IMR-90 (cell line): ENCODE results near the gene SHE. TPM values are rescaled to one million over a fixed set of nuclear protein-coding genes. Genes with fewer than 3 reads are reported as not detected.

Experiments used
- ATAC-seq: fragments of 200-7000 bp; cut with Tn5 transposase; 2 replicates; pipeline ENCODE4 v1.9.1; 2020; ENCODE audit warnings: low read depth, mild to moderate bottlenecking, moderate library complexity
- BruUV-seq: library from RNA; stranded (reverse); fragments of 400-500 nt; replicated peaks from 2 replicates; lab custom pipeline; 2021; lab: Mats Ljungman, UMichigan
- CTCF ChIA-PET: fragments of 300-600 bp; formaldehyde crosslinking; extraction: SDS; loops from one replicate; lab custom pipeline; 2021; ENCODE audit warnings: antibody characterized with exemption; lab: Yijun Ruan, JAX
- POLR2A ChIA-PET: fragments of 300-600 bp; sonication (Branson Sonifier 250); formaldehyde crosslinking; loops from one replicate; lab custom pipeline; 2022; ENCODE audit warnings: antibody characterized with exemption; ENCODE audit not compliant: unreplicated experiment; lab: Charles Lee
- DNase-seq: peaks from one replicate; pipeline ENCODE4 v3.0.0; 2013
- H2AFZ ChIP-seq: replicated peaks from 2 replicates; pipeline ENCODE3; 2013; ENCODE audit warnings: low read length, mild to moderate bottlenecking; ENCODE audit not compliant: poor library complexity
- H2AK5ac ChIP-seq: 2 replicates; pipeline ENCODE4 v1.6.1; 2013; ENCODE audit warnings: low read depth, low read length, inconsistent platforms
- H2AK9ac ChIP-seq: replicated peaks from 2 replicates; pipeline ENCODE3; 2013; ENCODE audit warnings: mild to moderate bottlenecking, low read depth, low read length, moderate library complexity; ENCODE audit not compliant: poor library complexity
- H2BK120ac ChIP-seq: 2 replicates; pipeline ENCODE4 v1.6.1; 2013; ENCODE audit warnings: low read depth, low read length, inconsistent platforms
- H2BK15ac ChIP-seq: 3 replicates; pipeline ENCODE4 v1.6.1; 2013; ENCODE audit warnings: low read depth, low read length, inconsistent platforms
- H2BK20ac ChIP-seq: 2 replicates; pipeline ENCODE4 v1.6.1; 2013; ENCODE audit warnings: low read depth, mild to moderate bottlenecking, inconsistent platforms, low read length, moderate library complexity
- H2BK5ac ChIP-seq: 2 replicates; pipeline ENCODE4 v1.6.1; 2013; ENCODE audit warnings: mild to moderate bottlenecking, low read depth, low read length, inconsistent platforms; ENCODE audit not compliant: poor library complexity, severe bottlenecking
- H3K14ac ChIP-seq: replicated peaks from 2 replicates; pipeline ENCODE4 v1.6.1; 2013; ENCODE audit warnings: low read depth, low read length, inconsistent platforms
- H3K18ac ChIP-seq: 2 replicates; pipeline ENCODE4 v1.6.1; 2013; ENCODE audit warnings: low read depth, low read length, control low read depth
- H3K23ac ChIP-seq: 2 replicates; pipeline ENCODE4 v1.6.1; 2013; ENCODE audit warnings: low read depth, low read length, inconsistent platforms
- H3K27ac ChIP-seq: 2 replicates; pipeline ENCODE4 v1.5.1; 2013; ENCODE audit warnings: mild to moderate bottlenecking, control low read depth, low read length; ENCODE audit not compliant: insufficient read depth
- H3K27me3 ChIP-seq: 2 replicates; pipeline ENCODE4 v1.6.1; 2013; ENCODE audit warnings: low read length; ENCODE audit not compliant: control insufficient read depth, insufficient read depth
- H3K36me3 ChIP-seq: 2 replicates; pipeline ENCODE4 v1.6.1; 2013; ENCODE audit warnings: low read length, mixed read lengths; ENCODE audit not compliant: control insufficient read depth, insufficient read depth
- H3K4ac ChIP-seq: 2 replicates; pipeline ENCODE4 v1.6.1; 2013; ENCODE audit warnings: low read depth, low read length, inconsistent platforms
- H3K4me1 ChIP-seq: 2 replicates; pipeline ENCODE4 v1.6.1; 2013; ENCODE audit warnings: low read length, mixed read lengths; ENCODE audit not compliant: control insufficient read depth, insufficient read depth
- H3K4me2 ChIP-seq: 2 replicates; pipeline ENCODE4 v1.6.1; 2013; ENCODE audit warnings: low read depth, mild to moderate bottlenecking, control low read depth, low read length, moderate library complexity
- H3K4me3 ChIP-seq: 2 replicates; pipeline ENCODE4 v1.5.1; 2013; ENCODE audit warnings: low read depth, mild to moderate bottlenecking, control low read depth, low read length, moderate library complexity; ENCODE audit not compliant: insufficient read depth
- H3K56ac ChIP-seq: 2 replicates; pipeline ENCODE4 v1.6.1; 2013; ENCODE audit warnings: low read length, inconsistent platforms; ENCODE audit not compliant: insufficient read depth; ENCODE audit errors: extremely low read depth
- H3K79me1 ChIP-seq, 2 experiments: 2 replicates each; pipeline ENCODE4 v1.6.1; 2013; ENCODE audit warnings: low read length in 2 of 2, inconsistent platforms in 1 of 2, low read depth in 1 of 2
- H3K9ac ChIP-seq: 2 replicates; pipeline ENCODE4 v1.6.1; 2013; ENCODE audit warnings: low read depth, low read length, control low read depth
- H3K9me1 ChIP-seq: 2 replicates; pipeline ENCODE4 v1.6.1; 2013; ENCODE audit warnings: low read length, inconsistent platforms; ENCODE audit not compliant: insufficient read depth
- H3K9me3 ChIP-seq: 2 replicates; pipeline ENCODE4 v1.6.1; 2013; ENCODE audit warnings: low read length; ENCODE audit not compliant: control insufficient read depth, insufficient read depth
- H4K20me1 ChIP-seq: 2 replicates; pipeline ENCODE4 v1.6.1; 2013; ENCODE audit warnings: low read length, inconsistent platforms; ENCODE audit not compliant: insufficient read depth
- H4K5ac ChIP-seq: 2 replicates; pipeline ENCODE4 v1.6.1; 2013; ENCODE audit warnings: mild to moderate bottlenecking, low read depth, low read length, control low read depth
- H4K8ac ChIP-seq, 2 experiments: 2 replicates each; pipeline ENCODE4 v1.6.1; 2013; ENCODE audit warnings: low read depth in 2 of 2, low read length in 2 of 2, control low read depth in 1 of 2, inconsistent platforms in 1 of 2
- H4K91ac ChIP-seq: 2 replicates; pipeline ENCODE4 v1.6.1; 2013; ENCODE audit warnings: low read depth, low read length, inconsistent platforms; ENCODE audit not compliant: insufficient read depth
- BHLHE40 ChIP-seq: fragments of 150-350 bp; IDR thresholded peaks from 2 replicates; pipeline ENCODE4 v1.6.1; 2016; ENCODE audit warnings: mild to moderate bottlenecking, low read depth, low read length
- CEBPB ChIP-seq: IDR thresholded peaks from 2 replicates; pipeline ENCODE4 v1.6.1; 2012; ENCODE audit warnings: low read depth, low read length, improper control_type of control experiment
- CTCF ChIP-seq: conservative IDR thresholded peaks from 2 replicates; pipeline ENCODE4 v1.5.1; 2012; ENCODE audit warnings: mild to moderate bottlenecking, low read depth, low read length, improper control_type of control experiment
- ELK1 ChIP-seq: fragments of 150-350 bp; IDR thresholded peaks from 2 replicates; pipeline ENCODE4 v1.6.1; 2016; ENCODE audit warnings: low read depth, mild to moderate bottlenecking, low read length, moderate library complexity, borderline replicate concordance
- FOS ChIP-seq: fragments of 150-350 bp; IDR thresholded peaks from 2 replicates; pipeline ENCODE4 v1.6.1; 2016; ENCODE audit warnings: low read depth, low read length
- MAFK ChIP-seq: IDR thresholded peaks from 2 replicates; pipeline ENCODE4 v1.6.1; 2012; ENCODE audit warnings: low read depth, low read length, improper control_type of control experiment
- RCOR1 ChIP-seq: IDR thresholded peaks from 2 replicates; pipeline ENCODE4 v1.6.1; 2012; ENCODE audit warnings: mild to moderate bottlenecking, low read length, improper control_type of control experiment; ENCODE audit not compliant: insufficient replicate concordance
- RFX5 ChIP-seq: IDR thresholded peaks from 2 replicates; pipeline ENCODE4 v1.8.0; 2012; ENCODE audit warnings: low read depth, mild to moderate bottlenecking, low read length, moderate library complexity
- USF2 ChIP-seq: fragments of 150-350 bp; IDR thresholded peaks from 2 replicates; pipeline ENCODE4 v1.6.1; 2017; ENCODE audit warnings: mild to moderate bottlenecking, antibody characterized with exemption, low read length, low read depth
- WGBS, 2 experiments: methylation state at CpG; one replicate each; pipeline versions ENCODE4 v1.1.5 to v1.1.7; 2013; ENCODE audit warnings: missing lambda C conversion rate in 2 of 2; ENCODE audit not compliant: insufficient read length in 1 of 2; ENCODE audit errors: extremely low coverage in 2 of 2; 5-methylcytosine and 5-hydroxymethylcytosine counted together
- dilution Hi-C: fragments of 300-500 bp; cut with HindIII; formaldehyde crosslinking; loops from one replicate; pipeline ENCODE4 v1.14.3; 2018; ENCODE audit warnings: low sequenced_read_pairs; ENCODE audit not compliant: unreplicated experiment
- in situ Hi-C: fragments of 300-500 bp; cut with MboI; formaldehyde crosslinking; loops from 3 replicates; pipeline ENCODE4 v1.14.3; 2019; ENCODE audit warnings: low sequenced_read_pairs, inconsistent platforms, mixed read lengths
- intact Hi-C: fragments of 100-400 bp; cut with micrococcal nuclease; formaldehyde crosslinking; loops from 2 replicates; pipeline ENCODE4 v1.10.0; 2022
- polyA plus RNA-seq, 3 experiments: library from polyadenylated mRNA; depleted of rRNA; stranded (reverse); fragments of >200 nt; gene quantifications; 2 replicates each; pipeline ENCODE4 v1.2.3, GENCODE V29; 2012; ENCODE audit warnings: low replicate concordance in 1 of 3
- total RNA-seq: library from RNA; depleted of rRNA; stranded (reverse); fragments of >200 nt; gene quantifications from 2 replicates; pipeline ENCODE4 v1.2.3, GENCODE V29; 2012

Gene SHE
- total and polyA plus RNA-seq, 2 of the 4 experiments (the other 2 are of a cell fraction), result not detected

- H4K20me1 ChIP-seq, result no peaks in the 10 kb centered on the region
- peaks cover 2% of the 10 kb centered on the region for H3K9me1 ChIP-seq
- H4K91ac ChIP-seq, result no peak overlapping the region; the same call in 1 of the 2 replicates
- no peak overlapping the region for H3K27ac ChIP-seq
- ChIA-PET CTCF (interaction anchor here (0.6 kb wide), 1 partner anchor 705 kb away, joined by 6 read pairs; the partner anchor contains the start of gene KRTCAP2), POLR2A (no interaction called here)
- DNase-seq (no peak), ATAC-seq (no peak)
- H3K4me3 ChIP-seq, result no peak overlapping the region
- no peak overlapping the region for H4K5ac ChIP-seq
- H3K56ac ChIP-seq, result no peak overlapping the region
- BruUV-seq, result no TSS peak
- in situ Hi-C loops, result no loop called here
- H3K4me2 ChIP-seq, result no peak overlapping the region
- no peak overlapping the region for H3K9ac ChIP-seq
- no peaks in the 10 kb centered on the region; the same call in 1 of the 2 replicates for H3K27me3 ChIP-seq
- H2AFZ ChIP-seq, result no peak overlapping the region
- no peaks in the 10 kb centered on the region for H3K9me3 ChIP-seq
- no peak overlapping the region for H4K8ac ChIP-seq
- intact Hi-C loops, result no loop called here
- no peak overlapping the region for H2BK5ac ChIP-seq
- H2AK5ac ChIP-seq, result no peak overlapping the region; the same call in 1 of the 2 replicates
- TF ChIP-seq ELK1, result no peak
- no peak for TF ChIP-seq CTCF
- no peak for TF ChIP-seq RFX5
- no peak for TF ChIP-seq BHLHE40
- no peak for TF ChIP-seq USF2
- no peak for TF ChIP-seq CEBPB
- no peak for TF ChIP-seq RCOR1
- no peak for TF ChIP-seq FOS
- no peak for TF ChIP-seq MAFK
- H3K18ac ChIP-seq, result no peak overlapping the region
- peaks cover 2% of the 10 kb centered on the region for H3K4me1 ChIP-seq
- 70% methylated on average over 2 of the region's 12 CpGs; no CpG with 5 or more reads in 1 of the 2 experiments for WGBS, 2 experiments
- H3K23ac ChIP-seq, result no peak overlapping the region
- no peaks in the 10 kb centered on the region for H3K79me1 ChIP-seq
- no peak overlapping the region for H2BK15ac ChIP-seq
- no peak overlapping the region for H2BK20ac ChIP-seq
- H2AK9ac ChIP-seq, result no peak overlapping the region
- peaks cover 13% of the 10 kb centered on the region; the same call in 1 of the 2 replicates for H3K36me3 ChIP-seq
- dilution Hi-C loops, result no loop called here
- no peak overlapping the region for H3K14ac ChIP-seq
- no peak overlapping the region for H3K4ac ChIP-seq
- H2BK120ac ChIP-seq, result no peak overlapping the region
Measured at GRCh38 chr1:154468535-154469250, 33.5 kb downstream of the SHE start.
